Upper lobe of left lung (tissue), 4 donors: ENCODE measurements around the gene DMXL1.

ENCODE experiments used
- CTCF ChIP-seq, 6 experiments: fragments of 450-650 bp in 4 of 6; fragments of 200-600 bp in 2 of 6; sonication (generic) in 2 of 6; IDR thresholded peaks; one replicate each; pipeline ENCODE4 v1.5.1; 2016 to 2019; ENCODE audit warnings: antibody characterized with exemption in 6 of 6
- POLR2A ChIP-seq, 4 donors: fragments of 450-650 bp; IDR thresholded peaks; one replicate each; pipeline ENCODE4 v1.5.1; 2016 to 2017; ENCODE audit warnings: antibody characterized with exemption in 4 of 4, mild to moderate bottlenecking in 2 of 4

GRCh38 chr5:119273391-119273839 is 202.5 kb downstream of the DMXL1 start:
- no peak for TF ChIP-seq CTCF (IDR thresholded peaks at IDR 0.05)
- TF ChIP-seq POLR2A (IDR thresholded peaks at IDR 0.05), result no peak
